HL-60/S4 (cell line): Measurements from ENCODE around the gene TSTD1.
"Not testable (repeated sequence)": the region's sequence is repeated elsewhere in the genome, so short reads cannot be mapped to it uniquely, and the experiment has no call there.

Source experiments
- in situ Hi-C: fragments of 300-500 bp; cut with MboI; formaldehyde crosslinking; loops from 2 replicates; pipeline ENCODE4 v1.14.3; 2022; ENCODE audit warnings: low sequenced_read_pairs

Gene TSTD1

DNA sequence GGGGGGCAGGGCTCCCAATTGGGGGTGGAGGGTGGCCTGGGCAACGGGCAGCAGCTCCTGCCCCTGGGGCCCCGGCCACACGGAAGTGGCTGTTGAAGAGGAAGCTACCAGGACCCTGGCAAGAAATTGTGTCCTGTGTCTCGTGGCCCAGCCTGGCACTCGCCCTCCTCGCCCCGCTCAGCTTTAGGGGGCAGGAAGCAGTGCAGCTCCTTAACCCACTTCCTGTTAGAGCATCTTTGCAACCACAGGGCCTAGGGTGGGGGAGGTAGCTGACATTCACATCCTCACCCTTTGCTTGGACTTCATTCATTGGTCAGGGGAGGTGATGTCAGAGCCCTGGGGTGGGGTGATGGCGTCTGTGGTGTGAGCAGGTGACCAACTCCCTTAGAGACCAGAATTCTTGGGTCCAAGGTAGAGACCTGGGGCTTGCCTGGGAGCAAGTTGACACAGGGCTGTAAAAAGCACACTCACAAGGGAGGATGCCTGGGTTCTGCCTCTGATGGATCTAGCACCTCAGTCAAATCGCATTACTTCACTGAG is 31.0 kb upstream of the TSTD1 start, which contains the start of gene ARHGAP30:
Gene ARHGAP30, minus strand, starts transcription at position 161 of the 540 bp plus-strand sequence. CDS start 267 bp downstream, outside the sequence.
- in situ Hi-C loops: no loop called here

GRCh38 chr1:161069241-161069640 is 30.5 kb upstream of the TSTD1 start:
- in situ Hi-C loops: no loop called here

GRCh38 chr1:161068306-161069234 is 29.8 kb upstream of the TSTD1 start:
- in situ Hi-C loops: no loop called here

DNA sequence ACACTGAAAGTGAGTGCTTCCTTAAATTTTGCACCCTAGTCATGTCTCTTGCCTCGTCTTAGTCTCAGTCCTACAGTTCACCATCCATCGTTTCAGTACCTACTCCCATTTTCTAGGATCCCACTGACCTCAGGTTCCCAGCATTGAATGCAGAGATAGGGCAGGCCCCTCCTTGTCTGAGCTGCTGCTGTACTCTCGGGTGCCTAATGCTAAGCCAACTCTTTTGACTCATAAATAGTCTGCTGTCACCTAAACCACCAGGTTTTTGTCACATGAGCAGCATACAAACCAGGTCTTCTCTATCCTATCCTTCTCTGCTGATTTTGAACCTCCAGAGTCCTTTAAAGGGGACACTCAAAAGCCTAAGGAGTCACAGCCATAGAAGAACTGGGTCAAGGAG is 27.9 kb upstream of the TSTD1 start:
- in situ Hi-C loops: no loop called here

- in situ Hi-C loops: not testable (repeated sequence)
Measured at GRCh38 chr1:161065681-161066080, 26.9 kb upstream of the TSTD1 start.

DNA sequence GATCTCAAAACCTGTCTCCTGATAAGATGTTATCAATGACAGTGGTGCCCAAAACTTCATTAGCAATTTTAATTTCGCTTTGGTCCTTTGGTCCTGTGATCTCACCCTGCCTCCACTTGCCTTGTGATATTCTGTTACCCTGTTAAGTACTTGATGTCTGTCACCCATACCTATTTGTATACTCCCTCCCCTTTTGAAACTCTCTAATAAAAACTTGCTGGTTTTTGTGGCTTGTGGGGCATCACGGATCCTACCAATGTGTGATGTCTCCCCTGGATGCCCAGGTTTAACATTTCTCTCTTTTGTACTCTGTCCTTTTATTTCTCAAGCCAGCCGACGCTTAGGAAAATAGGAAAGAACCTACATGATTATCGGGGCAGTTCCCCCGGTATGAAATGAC is 25.2 kb upstream of the TSTD1 start:
- in situ Hi-C loops: not testable (repeated sequence)

- in situ Hi-C loops: no loop called here
Measured at GRCh38 chr1:161061419-161061818, 22.7 kb upstream of the TSTD1 start.

DNA sequence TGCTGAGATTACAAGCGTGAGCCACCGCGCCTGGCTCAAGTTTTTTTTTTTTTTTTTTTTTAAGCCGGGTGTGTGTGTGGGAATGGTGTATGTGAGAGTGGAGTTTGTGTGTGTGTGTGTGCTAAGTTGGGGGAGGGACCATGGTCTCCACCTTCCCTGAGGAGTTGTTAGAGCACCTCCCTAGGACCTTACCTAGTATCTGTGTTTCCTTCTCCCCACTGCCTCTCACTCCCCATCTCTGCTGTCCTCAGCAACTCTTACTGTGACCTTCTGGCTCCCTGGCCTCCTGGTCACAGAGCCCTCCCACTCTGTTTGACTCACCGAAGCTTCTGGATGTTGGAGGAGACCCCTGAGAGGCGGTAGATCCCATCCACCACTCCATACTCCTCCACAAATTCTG is 20.5 kb upstream of the TSTD1 start:
- in situ Hi-C loops: no loop called here

- in situ Hi-C loops: no loop called here
Measured at GRCh38 chr1:161054805-161055204, 16.0 kb upstream of the TSTD1 start.

- in situ Hi-C loops: no loop called here
Measured at GRCh38 chr1:161054232-161054631, 15.5 kb upstream of the TSTD1 start.

GRCh38 chr1:161052899-161053298 is 14.1 kb upstream of the TSTD1 start:
- in situ Hi-C loops: no loop called here

GRCh38 chr1:161051219-161051618 is 12.5 kb upstream of the TSTD1 start:
- in situ Hi-C loops: no loop called here

- in situ Hi-C loops: no loop called here
Measured at GRCh38 chr1:161048949-161049722, 10.4 kb upstream of the TSTD1 start.

DNA sequence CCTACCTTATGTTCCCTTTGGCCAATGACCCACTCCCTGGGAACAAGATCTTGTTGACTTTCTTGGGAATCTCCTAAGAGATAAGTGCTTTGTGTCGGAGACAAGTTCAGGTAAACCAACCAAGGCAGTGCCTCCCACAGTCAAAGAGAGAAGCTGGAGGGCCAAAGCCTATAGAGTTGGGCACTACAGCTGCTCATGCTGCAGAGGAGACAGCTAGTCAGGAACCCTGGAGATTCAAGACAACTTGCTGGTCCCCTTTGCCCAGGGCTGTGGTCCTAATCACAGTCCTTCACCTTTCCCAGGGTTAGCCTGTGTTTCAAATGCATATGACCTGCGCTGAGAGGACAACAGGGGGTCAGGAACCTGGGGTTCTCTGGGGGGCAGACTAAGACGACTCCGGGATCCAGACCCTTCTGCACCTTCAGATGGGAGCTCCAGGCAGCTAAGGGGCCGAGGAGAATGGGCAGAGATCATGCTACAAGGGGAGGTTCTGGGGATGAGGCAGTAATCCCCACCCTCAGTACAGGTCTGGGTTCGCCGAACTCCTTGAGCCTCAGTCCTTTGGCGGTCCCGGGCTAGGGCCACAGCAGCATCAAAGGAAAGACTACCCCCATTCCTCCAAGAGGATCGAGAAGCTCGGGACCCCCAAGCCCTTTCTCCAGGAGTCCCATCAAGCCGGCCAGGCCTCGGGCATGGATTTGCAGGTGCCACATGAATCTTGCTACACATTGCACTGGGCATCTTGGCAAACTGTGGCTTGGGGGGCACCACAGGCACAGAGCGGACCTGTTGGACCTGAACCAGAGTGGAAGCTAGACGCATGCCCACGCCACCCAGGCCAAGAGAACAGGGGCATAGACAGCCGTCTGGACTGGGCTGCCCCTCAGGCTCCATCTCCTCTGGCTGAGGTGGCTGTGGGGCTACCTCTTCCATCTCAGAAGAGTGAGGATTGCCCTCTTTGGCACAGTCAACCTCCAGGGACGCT is 9.0 kb upstream of the TSTD1 start:
- in situ Hi-C loops: no loop called here

DNA sequence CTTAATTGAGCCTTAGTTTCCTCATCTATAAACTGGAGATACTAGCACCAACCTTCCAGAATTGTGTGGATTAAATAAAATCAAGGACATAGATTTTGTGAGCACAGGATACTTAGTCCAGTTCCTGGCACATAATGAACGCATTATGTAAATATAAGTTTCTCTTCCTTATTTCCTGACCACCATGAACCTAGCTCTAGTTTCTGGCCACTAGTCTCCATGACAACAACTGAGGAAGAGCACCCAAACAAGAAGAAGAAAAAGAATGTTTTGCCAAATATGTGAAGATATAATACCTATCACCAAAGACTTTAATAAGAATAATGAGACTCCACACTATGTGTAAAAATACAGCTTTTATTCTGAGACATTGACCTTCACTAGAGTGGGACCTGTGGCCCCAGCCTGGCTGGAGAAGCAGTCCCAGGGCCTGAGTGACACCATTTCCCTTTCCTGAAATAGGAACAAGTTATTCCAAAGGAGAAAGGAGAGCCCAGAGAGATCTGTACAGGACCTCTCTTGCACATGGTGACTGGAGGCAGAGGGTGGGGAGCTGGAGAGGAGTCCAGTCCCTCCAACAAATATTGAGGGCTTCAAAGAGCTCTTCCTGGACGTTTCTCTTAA is 8.0 kb upstream of the TSTD1 start:
- in situ Hi-C loops: no loop called here

- in situ Hi-C loops: no loop called here
Measured at GRCh38 chr1:161045736-161046604, 7.2 kb upstream of the TSTD1 start, which contains the start of gene USF1. Gene USF1, minus strand, starts transcription at chr1:161045977. Its CDS starts 2,702 bp downstream, at chr1:161043275.

DNA sequence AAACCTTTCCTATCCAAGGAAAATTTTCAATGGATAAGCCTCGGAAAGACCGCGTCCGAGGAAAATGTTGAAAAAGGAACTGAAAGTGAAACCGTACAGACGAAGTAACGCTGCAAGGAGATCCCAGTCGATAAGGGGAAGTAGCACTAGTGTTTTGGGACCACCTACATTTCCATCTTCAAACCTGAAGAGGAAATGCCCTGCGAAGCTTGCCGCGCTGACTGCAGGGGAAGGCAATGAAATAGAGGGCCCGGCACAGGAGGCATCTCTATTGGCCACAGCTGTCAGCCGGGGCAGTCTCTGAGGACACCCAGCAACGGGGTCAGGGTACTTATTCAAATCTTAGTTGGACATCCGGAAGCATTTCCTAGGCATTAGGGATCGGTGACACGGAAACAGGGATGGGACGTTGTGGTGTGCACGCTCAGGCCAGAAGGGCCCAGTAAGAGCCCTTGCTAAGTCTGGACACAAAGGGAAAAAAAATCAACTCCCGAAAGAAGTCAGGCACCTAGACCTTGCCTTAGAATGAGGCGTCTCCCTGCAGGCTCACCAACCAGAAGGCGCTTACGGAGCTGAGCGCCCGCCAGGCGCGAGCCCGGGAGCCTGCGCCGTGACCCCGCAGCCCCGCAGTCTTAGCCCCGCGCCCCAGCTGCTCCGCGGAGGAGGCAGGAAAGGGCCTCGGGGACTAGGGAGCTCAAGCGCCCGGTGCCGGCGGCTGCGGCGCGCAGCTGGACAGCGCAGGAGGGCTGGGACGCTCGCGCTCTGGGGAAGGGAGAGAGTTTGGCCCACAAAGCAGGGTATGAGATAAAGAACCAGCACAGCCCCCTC is 6.4 kb upstream of the TSTD1 start:
- in situ Hi-C loops: no loop called here

- in situ Hi-C loops: no loop called here
Measured at GRCh38 chr1:161044535-161044907, 5.8 kb upstream of the TSTD1 start.
